Cardiac fibroblast (primary cell): ENCODE measurements around the gene BRINP2.

Experiments used
- DNase-seq, 2 donors: peaks; one replicate each; pipeline versions ENCODE4 v3.0.0 to v3.0.0-alpha.2; 2010; ENCODE audit warnings: low read depth in 2 of 2
- H3K4me3 ChIP-seq, 2 donors: replicated peaks in 1 of 2; 1 replicate in 1 of 2; 2 replicates in 1 of 2; pipeline ENCODE4 v1.5.1; 2011; ENCODE audit warnings: low read depth in 2 of 2, low read length in 2 of 2, mild to moderate bottlenecking in 2 of 2, moderate library complexity in 1 of 2
- CTCF ChIP-seq: IDR thresholded peaks from one replicate; pipeline ENCODE4 v1.5.1; 2011; ENCODE audit warnings: low read depth, mild to moderate bottlenecking, low read length, inconsistent platforms

The BRINP2 gene

GRCh38 chr1:177142010-177142409 lies 28.7 kb upstream of the BRINP2 start:
- no peak overlapping the region for H3K4me3 ChIP-seq
- DNase-seq: no peak
- no peak for TF ChIP-seq CTCF

- TF ChIP-seq CTCF: no peak
- no peak overlapping the region for H3K4me3 ChIP-seq
- no peak for DNase-seq
Measured at GRCh38 chr1:177142791-177143271, 27.9 kb upstream of the BRINP2 start.

DNA sequence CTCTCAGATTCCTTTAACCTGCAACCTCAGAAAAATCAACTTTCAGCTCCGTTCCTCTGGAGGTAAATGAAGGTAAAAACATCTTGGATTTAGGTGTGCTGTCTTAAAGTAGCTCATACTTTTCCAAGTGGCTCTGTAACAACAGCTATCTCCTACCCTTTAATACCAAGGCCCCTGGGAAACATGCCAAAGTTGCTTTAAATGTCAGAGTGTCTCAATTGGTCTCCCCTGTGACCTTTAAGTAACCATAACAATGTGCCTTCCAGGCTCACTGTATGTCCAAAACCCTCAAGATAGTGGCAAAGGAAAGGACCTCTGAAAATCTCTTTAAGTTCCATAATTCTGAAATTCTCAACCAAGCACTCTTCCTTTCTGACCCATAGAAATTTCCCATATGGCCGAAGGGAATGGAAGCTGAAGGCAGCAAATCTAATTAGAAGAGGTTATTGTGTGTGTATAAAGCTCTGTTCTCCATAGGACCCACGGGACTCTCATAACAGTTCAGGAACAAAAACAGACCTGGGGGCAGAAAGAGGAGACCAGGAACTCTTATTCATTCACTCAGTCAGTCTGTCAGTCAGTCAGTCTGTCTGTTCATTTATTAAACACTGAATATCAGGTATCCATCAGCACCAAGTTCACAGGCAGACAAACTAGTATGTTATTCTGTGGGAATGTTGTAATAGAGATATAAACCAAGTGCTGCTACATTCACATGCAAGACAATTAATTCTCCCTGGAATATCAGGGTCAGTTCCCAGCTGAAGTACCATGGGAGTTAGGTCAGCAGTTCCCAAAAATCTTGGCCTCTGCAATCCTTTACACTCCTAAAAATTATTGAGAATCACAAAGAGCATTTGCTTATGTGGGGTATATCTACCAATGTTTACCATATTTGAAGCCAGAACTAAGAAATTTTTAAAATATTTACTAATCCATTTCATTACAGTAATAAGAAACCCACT lies 25.4 kb upstream of the BRINP2 start:
- no peak for TF ChIP-seq CTCF
- DNase-seq: peak in 1 of 2 donors; percentile 6
- H3K4me3 ChIP-seq: no peak overlapping the region

- H3K4me3 ChIP-seq: no peak overlapping the region
- no peak for DNase-seq
- TF ChIP-seq CTCF: no peak
Measured at GRCh38 chr1:177146499-177146898, 24.3 kb upstream of the BRINP2 start.

GRCh38 chr1:177162243-177162642 lies 8.5 kb upstream of the BRINP2 start:
- TF ChIP-seq CTCF: no peak
- no peak for DNase-seq
- no peak overlapping the region for H3K4me3 ChIP-seq

- DNase-seq: no peak
- TF ChIP-seq CTCF: no peak
- H3K4me3 ChIP-seq: peak overlapping the region in 1 of 2 donors; percentile 13
Measured at GRCh38 chr1:177163844-177164379, 6.8 kb upstream of the BRINP2 start.
